ENCODE measurements around the gene LSM11. TPM values are rescaled to one million over a fixed set of nuclear protein-coding genes. Genes with fewer than 3 reads are reported as not detected.

LSM11 gene
- total RNA-seq, 1 donor from 2014 or later = 3.4 TPM

DNA sequence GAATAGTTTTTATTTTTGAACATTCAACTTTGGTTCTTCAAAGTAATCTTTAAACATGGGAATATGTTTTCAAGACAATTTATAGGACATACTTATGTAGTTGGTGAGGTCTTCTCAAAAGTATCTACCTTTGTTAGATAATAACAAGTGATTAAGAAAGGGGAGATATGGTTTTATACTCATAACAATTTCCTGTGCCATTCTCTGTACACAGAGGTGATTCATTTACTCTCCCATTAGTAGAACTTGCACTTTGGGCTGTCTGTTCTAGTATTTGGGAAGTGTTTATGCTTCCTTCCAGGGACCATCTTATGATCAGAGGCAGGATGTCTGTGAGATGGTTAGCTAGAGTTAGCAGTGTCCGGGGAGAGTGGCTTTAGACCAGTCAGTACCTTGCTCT, 15.2 kb downstream of the LSM11 start:
- ATAC-seq (no peak), DNase-seq (ENCODE audit: low spot score) (no peak)
- intact Hi-C loops (cut with DNase I) = loop anchor here (1.0 kb wide), 1 partner anchor 9 kb away; no protein-coding TSS in a partner anchor

GRCh38 chr5:157761690-157762621, 18.4 kb downstream of the LSM11 start:
- ATAC-seq = peak; percentile 89

DNA sequence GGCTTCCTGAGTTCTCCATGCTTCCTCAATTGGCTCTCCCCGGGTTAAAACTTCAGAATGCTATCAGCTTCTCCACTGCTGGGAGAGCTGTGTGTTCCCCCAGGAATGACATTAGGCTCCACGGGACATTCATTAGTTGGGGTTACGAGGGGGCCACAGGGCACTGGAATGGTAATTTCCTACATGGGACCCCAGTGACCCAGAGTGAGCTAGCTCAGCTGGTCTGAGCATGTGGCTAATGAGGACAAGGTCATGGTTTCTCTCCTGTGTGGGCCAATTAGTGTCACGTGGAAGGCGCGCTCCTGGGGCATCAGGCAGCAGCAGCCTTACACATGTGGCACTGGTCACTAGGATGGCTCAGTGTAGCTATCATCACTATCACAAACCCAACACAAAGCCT, 21.0 kb downstream of the LSM11 start:
- ATAC-seq (no peak), DNase-seq (ENCODE audit: low spot score) (no peak)
- intact Hi-C loops (cut with DNase I) = no loop called here

More at GRCh38 chr5:157761690-157762621, 18.4 kb downstream of the LSM11 start:
- intact Hi-C loops (cut with DNase I) = no loop called here
- DNase-seq (ENCODE audit: low spot score) = no peak

DNA sequence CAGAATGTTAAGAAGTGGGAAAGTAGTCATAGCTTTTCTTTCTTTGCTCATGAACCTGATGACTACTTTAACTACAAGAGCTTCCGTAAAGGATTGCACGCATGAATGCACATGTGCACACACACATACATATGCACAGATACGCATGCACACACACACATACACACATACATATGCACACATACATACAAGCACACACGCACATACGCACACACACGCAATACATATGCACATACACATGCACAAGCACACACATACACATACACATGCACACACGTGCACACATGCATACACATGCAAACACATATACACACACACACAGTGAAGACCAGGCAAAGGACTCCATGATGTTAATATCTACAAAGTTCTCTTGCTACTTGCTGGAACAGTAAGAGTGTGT, 22.9 kb downstream of the LSM11 start:
- no peak for ATAC-seq
- DNase-seq (ENCODE audit: low spot score) = no peak
- intact Hi-C loops (cut with DNase I) = no loop called here

DNA sequence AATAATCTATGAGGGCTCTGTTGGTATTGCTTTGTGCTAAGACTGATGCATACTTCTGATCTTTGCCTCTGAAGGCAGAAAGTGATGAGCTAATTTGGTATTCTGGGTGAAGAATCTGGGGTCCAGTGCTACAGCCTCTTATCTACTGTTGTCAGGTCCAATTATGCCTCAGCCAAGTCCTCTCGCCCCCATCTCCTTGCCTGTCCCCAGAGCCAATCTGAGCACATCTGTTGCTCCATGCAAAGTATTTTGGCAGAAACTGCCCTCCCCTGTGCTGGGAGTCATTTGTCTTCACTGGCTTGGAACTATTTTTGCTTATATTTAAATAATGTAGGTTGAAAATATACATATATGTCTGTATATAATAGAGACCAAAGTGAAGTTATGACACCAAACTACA, 23.4 kb downstream of the LSM11 start:
- DNase-seq (ENCODE audit: low spot score) (no peak), ATAC-seq (no peak)
- intact Hi-C loops (cut with DNase I) = no loop called here

DNA sequence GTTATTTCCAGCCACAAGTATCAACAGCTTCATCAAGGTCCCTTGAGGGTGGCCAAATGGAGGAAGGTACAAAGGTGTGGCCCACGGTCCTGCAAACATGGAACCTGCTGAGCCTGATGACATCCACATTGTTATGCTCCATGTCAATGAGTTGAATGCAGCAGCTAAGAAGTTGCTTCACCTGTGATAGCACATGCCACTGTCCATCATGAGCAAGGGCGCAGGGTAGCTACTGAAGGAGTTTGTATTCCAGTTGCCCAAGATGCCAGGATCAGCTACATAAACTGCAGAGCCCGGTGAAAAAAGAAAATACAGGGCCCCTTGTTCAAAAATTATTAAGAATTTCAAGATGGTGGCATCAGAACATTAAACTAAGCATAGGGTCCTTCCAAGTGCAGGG, 24.2 kb downstream of the LSM11 start:
- ATAC-seq (no peak), DNase-seq (ENCODE audit: low spot score) (no peak)
- intact Hi-C loops (cut with DNase I) = no loop called here

GRCh38 chr5:157770665-157771064, 27.2 kb downstream of the LSM11 start:
- DNase-seq (ENCODE audit: low spot score) (no peak), ATAC-seq (no peak)
- intact Hi-C loops (cut with DNase I) = no loop called here

DNA sequence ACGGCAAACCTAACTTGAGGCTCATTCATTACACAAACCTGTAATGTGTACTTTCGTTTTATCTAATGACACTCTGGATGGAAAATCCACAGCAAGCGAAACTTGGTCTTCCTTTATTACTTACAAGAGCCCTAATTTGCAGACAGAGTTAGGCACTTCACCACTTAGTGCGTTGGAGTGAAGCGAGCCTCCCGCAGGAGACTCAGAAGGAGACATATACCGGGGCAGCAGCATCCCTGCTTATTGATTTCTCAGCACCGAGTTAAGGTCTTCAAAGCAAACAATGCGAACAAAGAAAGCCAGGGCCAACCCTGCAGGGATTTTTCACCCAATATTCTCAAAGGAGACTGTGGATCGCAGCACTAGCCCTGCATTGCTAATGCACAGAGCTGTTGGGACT, 28.6 kb downstream of the LSM11 start:
- intact Hi-C loops (cut with DNase I) = no loop called here
- DNase-seq (ENCODE audit: low spot score) (no peak), ATAC-seq (no peak)

DNA sequence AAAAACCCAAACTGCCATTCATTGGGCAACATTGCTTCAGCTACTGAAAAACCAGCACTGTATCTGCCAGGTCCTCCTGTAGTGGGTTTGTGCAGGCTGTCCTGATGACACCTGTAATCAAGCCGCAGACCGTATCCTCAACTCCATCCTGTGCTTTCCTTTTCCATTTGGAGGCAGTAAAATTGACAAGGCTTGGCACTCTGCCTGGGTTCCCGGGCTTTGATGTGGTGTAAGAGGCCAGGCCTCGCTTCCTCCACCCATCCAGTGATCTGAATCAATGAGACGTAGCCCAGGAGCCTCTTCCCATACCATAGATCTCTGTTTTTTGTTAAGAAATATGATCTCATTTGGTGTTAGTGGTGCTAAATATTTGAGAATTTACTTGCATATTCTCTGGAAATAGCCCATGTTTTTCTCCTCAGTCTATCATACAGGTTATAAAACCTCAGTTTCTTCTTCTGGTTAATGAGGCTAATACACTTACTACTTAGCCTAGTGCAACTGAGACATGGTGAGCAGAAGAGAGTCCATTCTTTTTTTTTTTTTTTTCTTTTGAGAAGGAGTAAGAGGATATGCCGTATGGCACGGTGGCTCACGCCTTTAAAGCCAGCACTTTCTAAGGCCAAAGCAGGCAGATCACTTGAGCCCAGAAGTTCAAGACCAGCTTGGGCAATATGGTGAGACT, 34.8 kb downstream of the LSM11 start:
- ATAC-seq (no peak), DNase-seq (ENCODE audit: low spot score) (no peak)
- intact Hi-C loops (cut with DNase I) = no loop called here

DNA sequence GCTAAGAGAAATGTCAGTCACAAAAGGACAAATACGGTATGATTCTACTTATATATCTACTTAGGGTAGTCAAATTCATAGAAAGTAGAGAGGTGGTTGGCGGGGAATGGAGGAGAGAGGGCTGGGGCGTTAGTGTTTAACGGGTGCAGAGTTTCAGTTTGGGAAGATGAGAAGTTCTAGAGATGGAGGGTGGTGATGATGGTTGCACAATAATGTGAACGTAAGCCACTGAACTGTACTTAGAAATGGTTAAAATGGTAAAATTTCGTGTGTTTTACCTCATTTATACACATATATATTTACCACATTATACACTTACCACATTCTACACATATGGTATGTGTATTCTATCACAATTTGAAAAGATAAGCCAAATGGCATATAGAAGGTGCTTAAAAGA, 35.7 kb downstream of the LSM11 start:
- no peak for DNase-seq (ENCODE audit: low spot score)
- no peak for ATAC-seq
- intact Hi-C loops (cut with DNase I) = no loop called here

- intact Hi-C loops (cut with DNase I) = no loop called here
- no peak for ATAC-seq
- DNase-seq (ENCODE audit: low spot score) = no peak
Measured at GRCh38 chr5:157785801-157786200, 42.3 kb downstream of the LSM11 start.

DNA sequence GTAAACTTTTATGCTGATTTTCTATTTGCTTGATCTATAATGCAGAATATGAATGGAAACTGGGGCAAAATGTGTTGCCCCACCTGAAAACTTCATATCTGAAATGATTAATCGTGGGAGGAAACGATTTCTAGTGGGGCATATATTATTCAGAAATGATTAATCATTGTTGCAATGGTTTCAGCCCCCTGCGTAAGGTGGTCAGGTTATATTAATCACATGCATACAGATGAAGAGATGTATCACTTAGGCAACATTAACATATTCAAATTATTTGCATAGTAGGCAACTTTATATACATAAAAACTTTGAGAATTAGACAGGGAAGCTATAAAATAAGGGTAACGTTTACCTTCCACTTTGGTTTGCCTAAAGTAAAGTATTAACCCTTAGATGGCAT, 49.8 kb downstream of the LSM11 start:
- DNase-seq (ENCODE audit: low spot score) (no peak), ATAC-seq (no peak)
- intact Hi-C loops (cut with DNase I) = no loop called here

- ATAC-seq (no peak), DNase-seq (ENCODE audit: low spot score) (no peak)
- intact Hi-C loops (cut with DNase I) = no loop called here
Measured at GRCh38 chr5:157799578-157799977, 56.1 kb downstream of the LSM11 start.

DNA sequence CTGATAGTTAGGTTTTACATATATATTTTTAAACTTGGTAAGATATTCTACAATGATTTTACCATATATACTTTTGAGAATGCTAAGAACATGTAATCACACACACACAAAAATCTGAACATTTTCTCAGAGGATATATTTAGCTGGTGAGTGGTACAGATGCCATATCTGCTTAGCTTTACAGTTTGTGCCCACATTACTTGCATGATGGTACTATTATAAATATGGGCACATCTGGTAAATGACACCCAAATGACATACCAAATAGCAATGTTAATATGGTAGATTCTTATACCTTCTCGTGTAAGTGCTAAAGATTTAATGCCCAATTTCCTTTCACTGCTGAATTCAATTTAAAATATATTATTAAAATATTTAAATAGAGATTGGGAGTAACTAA, 56.6 kb downstream of the LSM11 start:
- ATAC-seq (no peak), DNase-seq (ENCODE audit: low spot score) (no peak)
- intact Hi-C loops (cut with DNase I) = no loop called here

- intact Hi-C loops (cut with DNase I) = no loop called here
- ATAC-seq (no peak), DNase-seq (ENCODE audit: low spot score) (no peak)
Measured at GRCh38 chr5:157802736-157803135, 59.2 kb downstream of the LSM11 start.

DNA sequence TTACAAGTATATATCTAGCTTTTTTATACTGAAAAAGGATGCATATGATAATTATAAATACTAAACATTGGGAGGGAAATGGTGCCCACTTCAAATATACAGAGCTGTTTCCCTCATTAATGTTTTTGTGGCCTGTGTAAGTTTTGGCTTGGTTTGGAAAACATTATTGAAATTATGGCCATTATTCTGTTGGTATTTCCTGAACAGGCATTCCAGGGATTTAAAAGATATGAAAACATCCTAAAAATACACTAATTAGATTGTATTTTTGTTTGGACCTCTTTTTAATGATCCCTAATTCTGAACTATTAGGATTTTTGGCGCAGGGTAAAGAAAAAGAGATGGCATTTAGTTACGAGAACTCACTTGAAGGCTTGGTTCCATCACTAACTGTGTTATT, 64.5 kb downstream of the LSM11 start:
- DNase-seq (ENCODE audit: low spot score) (no peak), ATAC-seq (no peak)
- intact Hi-C loops (cut with DNase I) = no loop called here

Other genes with a start within 250 kb of the LSM11 start
- gene ADAM19, start 167.9 kb upstream of the LSM11 start, total RNA-seq = 23.0 TPM
- 0.13 TPM for gene SOX30, start 91.3 kb upstream of the LSM11 start, total RNA-seq
- gene C5orf52, start 72.2 kb upstream of the LSM11 start, total RNA-seq = not detected
- 5.8 TPM for gene THG1L, start 12.3 kb upstream of the LSM11 start, total RNA-seq
- gene CLINT1, start 115.4 kb downstream of the LSM11 start, total RNA-seq = 52.9 TPM

All from sciatic nerve (tissue), 2 donors.